Ectodermal cell (in vitro differentiated cells): ENCODE measurements around the gene BRINP3.

Source experiments
- H3K27ac ChIP-seq: 2 replicates; pipeline ENCODE4 v1.7.0; 2013; ENCODE audit warnings: mild to moderate bottlenecking, low read depth, low read length; ENCODE audit not compliant: insufficient read depth, poor library complexity, severe bottlenecking
- H3K27me3 ChIP-seq: 2 replicates; pipeline ENCODE4 v1.7.0; 2013; ENCODE audit warnings: mild to moderate bottlenecking, low read length; ENCODE audit not compliant: insufficient read depth, control insufficient read depth, poor library complexity, severe bottlenecking
- H3K36me3 ChIP-seq: one replicate; pipeline ENCODE4 v1.7.0; 2013; ENCODE audit warnings: low read length; ENCODE audit not compliant: control insufficient read depth, insufficient read depth
- H3K4me1 ChIP-seq: one replicate; pipeline ENCODE4 v1.7.0; 2013; ENCODE audit warnings: low read length; ENCODE audit not compliant: control insufficient read depth, insufficient read depth
- H3K4me3 ChIP-seq: 2 replicates; pipeline ENCODE4 v1.7.0; 2013; ENCODE audit warnings: low read depth, low read length, control low read depth; ENCODE audit not compliant: insufficient read depth
- H3K9me3 ChIP-seq: 2 replicates; pipeline ENCODE4 v1.7.0; 2013; ENCODE audit warnings: mild to moderate bottlenecking, low read length, moderate library complexity; ENCODE audit not compliant: control insufficient read depth
- WGBS, 2 experiments: methylation state at CpG; one replicate each; pipeline ENCODE4 v1.1.7; 2013; ENCODE audit warnings: missing lambda C conversion rate in 2 of 2; 5-methylcytosine and 5-hydroxymethylcytosine counted together

The BRINP3 gene

DNA sequence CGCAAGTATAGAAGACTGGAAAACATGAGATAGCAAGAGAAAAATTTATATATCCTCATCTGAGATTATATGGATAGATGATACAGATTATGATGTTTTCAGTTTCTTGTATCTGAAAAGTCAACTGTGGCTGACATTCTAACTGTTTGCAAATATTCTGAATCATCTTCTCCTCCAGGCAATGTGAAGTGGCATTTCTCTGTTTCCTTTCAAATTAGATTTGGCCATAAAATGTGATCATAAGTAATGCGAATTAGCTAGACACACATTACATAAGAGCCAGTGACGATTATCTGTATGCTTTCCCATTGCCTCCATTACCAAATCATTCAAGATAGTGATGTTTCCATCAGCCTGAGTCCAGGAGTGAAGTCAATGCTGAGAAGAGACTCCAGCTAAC, 265.2 kb downstream of the BRINP3 start:
- WGBS, 2 experiments, result 86 to 100% methylated on average over 2 to 3 of the region's 3 CpGs

DNA sequence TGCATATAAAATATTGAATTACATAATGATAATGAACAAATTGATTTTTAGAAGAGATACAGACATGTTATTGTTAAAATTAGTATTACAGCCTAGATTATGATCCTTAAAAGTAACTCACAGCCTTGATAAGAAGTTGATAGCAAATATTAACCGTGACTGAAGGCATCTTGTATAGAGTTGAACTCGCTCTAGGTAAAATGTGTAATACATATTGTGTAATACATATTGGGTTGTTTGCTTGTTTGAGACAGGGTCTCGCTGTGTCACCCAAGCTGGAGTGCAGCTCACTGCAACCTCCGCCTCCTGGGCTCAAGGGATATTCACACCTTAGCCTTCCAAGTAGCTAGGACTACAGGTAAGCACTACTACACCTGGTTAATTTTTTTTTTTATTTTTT, 269.9 kb downstream of the BRINP3 start:
- Histone ChIP-seq H3K27me3 (no peaks in the 10 kb centered on the region), H3K36me3 (no peaks in the 10 kb centered on the region), H3K27ac (no peak overlapping the region), H3K4me1 (no peaks in the 10 kb centered on the region), H3K9me3 (no peaks in the 10 kb centered on the region), H3K4me3 (no peak overlapping the region)
- 93 to 94% methylated on average over 4 of the region's 4 CpGs for WGBS, 2 experiments

More for the DNA sequence above, 265.2 kb downstream of the BRINP3 start:
- Histone ChIP-seq H3K27me3 (no peaks in the 10 kb centered on the region), H3K4me1 (no peaks in the 10 kb centered on the region), H3K36me3 (no peaks in the 10 kb centered on the region), H3K4me3 (no peak overlapping the region), H3K9me3 (no peaks in the 10 kb centered on the region), H3K27ac (no peak overlapping the region)

- Histone ChIP-seq H3K27me3 (no peaks in the 10 kb centered on the region), H3K9me3 (no peaks in the 10 kb centered on the region), H3K4me3 (no peak overlapping the region), H3K27ac (no peak overlapping the region), H3K36me3 (no peaks in the 10 kb centered on the region), H3K4me1 (no peaks in the 10 kb centered on the region)
- 81 to 96% methylated on average over 2 of the region's 2 CpGs for WGBS, 2 experiments
Measured at GRCh38 chr1:190205713-190206112, 272.0 kb downstream of the BRINP3 start.

DNA sequence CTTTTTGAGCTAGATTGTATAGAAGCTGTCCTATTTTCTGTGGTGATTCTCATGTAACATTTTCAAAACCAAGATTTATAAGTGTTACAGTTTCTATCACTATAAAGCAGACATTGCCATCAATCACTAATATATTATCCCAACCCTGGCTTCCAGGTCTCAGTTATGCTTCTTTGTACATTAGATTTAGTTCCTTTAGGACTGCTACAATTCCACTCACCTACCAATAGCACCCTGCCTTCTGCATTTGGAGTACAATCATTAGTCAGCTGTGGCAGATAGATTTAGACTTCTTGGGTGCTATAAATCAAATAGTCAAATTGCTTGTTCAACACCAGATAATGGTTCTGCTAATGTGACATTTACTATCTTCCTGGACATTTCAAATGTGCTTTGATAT, 281.6 kb downstream of the BRINP3 start:
- no peak overlapping the region for H3K4me3 ChIP-seq
- H3K27ac ChIP-seq, result no peak overlapping the region
- no peaks in the 10 kb centered on the region for H3K4me1 ChIP-seq
- H3K36me3 ChIP-seq, result no peaks in the 10 kb centered on the region
- no peaks in the 10 kb centered on the region for H3K9me3 ChIP-seq
- H3K27me3 ChIP-seq, result no peaks in the 10 kb centered on the region

GRCh38 chr1:190193508-190194115, 284.1 kb downstream of the BRINP3 start:
- no peaks in the 10 kb centered on the region for H3K27me3 ChIP-seq
- H3K36me3 ChIP-seq, result no peaks in the 10 kb centered on the region
- H3K9me3 ChIP-seq, result no peaks in the 10 kb centered on the region
- no peak overlapping the region for H3K27ac ChIP-seq
- no peak overlapping the region for H3K4me3 ChIP-seq
- WGBS, 2 experiments, result 68 to 79% methylated on average over 3 of the region's 3 CpGs
- no peaks in the 10 kb centered on the region for H3K4me1 ChIP-seq

DNA sequence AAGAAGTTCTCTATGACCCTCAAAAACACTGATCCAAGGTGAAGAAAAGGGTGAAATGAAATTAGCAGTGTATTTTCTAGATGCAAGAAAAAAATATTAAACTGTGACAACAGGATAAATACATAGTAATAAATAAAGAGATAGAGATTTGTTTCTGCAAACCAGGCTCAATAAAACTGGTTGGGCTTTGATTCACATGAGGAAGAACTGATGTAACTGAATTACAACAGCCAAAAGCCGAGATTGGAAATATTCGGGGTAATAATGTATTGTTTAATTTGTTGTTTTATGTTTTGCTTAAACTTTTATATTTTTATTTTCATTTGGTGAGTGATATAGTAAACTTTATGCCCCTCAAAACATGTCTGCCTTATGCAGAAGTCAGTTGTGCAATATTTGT, 285.0 kb downstream of the BRINP3 start:
- no peaks in the 10 kb centered on the region for H3K9me3 ChIP-seq
- H3K4me1 ChIP-seq, result no peaks in the 10 kb centered on the region
- H3K36me3 ChIP-seq, result no peaks in the 10 kb centered on the region
- H3K27ac ChIP-seq, result no peak overlapping the region
- no peaks in the 10 kb centered on the region for H3K27me3 ChIP-seq
- WGBS, 2 experiments, result 96 to 100% methylated on average over 2 of the region's 2 CpGs
- H3K4me3 ChIP-seq, result no peak overlapping the region

- Histone ChIP-seq H3K4me3 (no peak overlapping the region), H3K4me1 (no peaks in the 10 kb centered on the region), H3K27ac (no peak overlapping the region), H3K9me3 (no peaks in the 10 kb centered on the region), H3K36me3 (no peaks in the 10 kb centered on the region), H3K27me3 (no peaks in the 10 kb centered on the region)
- WGBS, 2 experiments, result 94 to 100% methylated on average over 1 of the region's 1 CpG
Measured at GRCh38 chr1:190183588-190183987, 294.1 kb downstream of the BRINP3 start.

- WGBS, 2 experiments, result 82 to 87% methylated on average over 3 of the region's 3 CpGs
- no peak overlapping the region for H3K27ac ChIP-seq
- no peaks in the 10 kb centered on the region for H3K27me3 ChIP-seq
Measured at GRCh38 chr1:190179817-190180216, 297.8 kb downstream of the BRINP3 start.

GRCh38 chr1:190178827-190179226, 298.8 kb downstream of the BRINP3 start:
- H3K36me3 ChIP-seq, result no peaks in the 10 kb centered on the region
- H3K9me3 ChIP-seq, result no peaks in the 10 kb centered on the region
- no peaks in the 10 kb centered on the region for H3K4me1 ChIP-seq
- no peak overlapping the region for H3K4me3 ChIP-seq
- 87 to 91% methylated on average over 2 of the region's 2 CpGs for WGBS, 2 experiments
- no peak overlapping the region for H3K27ac ChIP-seq
- no peaks in the 10 kb centered on the region for H3K27me3 ChIP-seq

More at GRCh38 chr1:190179817-190180216, 297.8 kb downstream of the BRINP3 start:
- Histone ChIP-seq H3K9me3 (no peaks in the 10 kb centered on the region), H3K4me1 (no peaks in the 10 kb centered on the region), H3K4me3 (no peak overlapping the region), H3K36me3 (no peaks in the 10 kb centered on the region)

DNA sequence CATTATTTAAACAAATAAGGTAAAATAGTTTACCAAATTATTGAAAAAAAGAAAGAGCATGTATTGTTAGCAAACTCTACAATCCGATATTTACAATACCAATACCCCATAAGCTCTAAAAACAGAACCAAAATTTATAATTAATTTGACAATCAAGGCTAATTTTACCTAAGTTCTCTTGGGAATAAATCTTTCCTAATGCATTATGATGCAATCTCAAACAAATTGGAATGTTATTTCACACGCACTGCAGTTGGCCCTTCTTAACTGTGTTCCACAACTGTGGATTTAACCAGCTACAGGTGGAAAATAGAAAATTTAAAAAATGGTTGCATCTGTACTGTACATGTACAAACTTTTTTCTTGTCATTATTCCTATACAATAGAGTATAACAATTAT, 300.1 kb downstream of the BRINP3 start:
- Histone ChIP-seq H3K9me3 (no peaks in the 10 kb centered on the region), H3K27me3 (no peaks in the 10 kb centered on the region), H3K4me3 (no peak overlapping the region), H3K36me3 (no peaks in the 10 kb centered on the region), H3K4me1 (no peaks in the 10 kb centered on the region), H3K27ac (no peak overlapping the region)
- 92 to 100% methylated on average over 1 to 2 of the region's 2 CpGs for WGBS, 2 experiments

- Histone ChIP-seq H3K9me3 (no peaks in the 10 kb centered on the region), H3K27ac (no peak overlapping the region), H3K4me3 (no peak overlapping the region), H3K36me3 (no peaks in the 10 kb centered on the region), H3K27me3 (no peaks in the 10 kb centered on the region), H3K4me1 (no peaks in the 10 kb centered on the region)
Measured at GRCh38 chr1:190176776-190177175, 300.9 kb downstream of the BRINP3 start.
